ENCODE results near the gene WDR54.
"Not testable (repeated sequence)": the region's sequence is repeated elsewhere in the genome, so short reads cannot be mapped to it uniquely, and the experiment has no call there.

WDR54 gene

DNA sequence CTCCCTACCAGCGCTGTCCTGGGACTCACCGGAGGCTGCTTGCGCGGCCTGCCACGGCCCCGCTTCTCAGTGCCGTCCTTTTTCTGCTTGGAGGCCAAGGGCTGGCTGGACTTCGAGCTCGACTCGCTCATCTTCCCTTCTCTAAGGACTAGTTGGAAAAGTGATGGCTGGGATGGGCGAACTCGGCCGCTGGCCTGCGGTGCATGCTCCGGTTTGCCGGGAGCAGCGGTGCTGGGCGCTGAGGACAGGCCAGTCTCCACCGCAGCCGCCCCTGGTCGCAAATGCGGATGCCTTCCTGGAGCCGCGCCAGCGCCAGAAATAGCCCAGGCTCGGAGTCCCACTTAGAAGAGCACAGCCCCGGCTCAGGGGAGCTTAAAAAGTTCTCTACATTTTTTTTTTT lies 3.2 kb upstream of the WDR54 start:
- TF ChIP-seq, protein P1, sequence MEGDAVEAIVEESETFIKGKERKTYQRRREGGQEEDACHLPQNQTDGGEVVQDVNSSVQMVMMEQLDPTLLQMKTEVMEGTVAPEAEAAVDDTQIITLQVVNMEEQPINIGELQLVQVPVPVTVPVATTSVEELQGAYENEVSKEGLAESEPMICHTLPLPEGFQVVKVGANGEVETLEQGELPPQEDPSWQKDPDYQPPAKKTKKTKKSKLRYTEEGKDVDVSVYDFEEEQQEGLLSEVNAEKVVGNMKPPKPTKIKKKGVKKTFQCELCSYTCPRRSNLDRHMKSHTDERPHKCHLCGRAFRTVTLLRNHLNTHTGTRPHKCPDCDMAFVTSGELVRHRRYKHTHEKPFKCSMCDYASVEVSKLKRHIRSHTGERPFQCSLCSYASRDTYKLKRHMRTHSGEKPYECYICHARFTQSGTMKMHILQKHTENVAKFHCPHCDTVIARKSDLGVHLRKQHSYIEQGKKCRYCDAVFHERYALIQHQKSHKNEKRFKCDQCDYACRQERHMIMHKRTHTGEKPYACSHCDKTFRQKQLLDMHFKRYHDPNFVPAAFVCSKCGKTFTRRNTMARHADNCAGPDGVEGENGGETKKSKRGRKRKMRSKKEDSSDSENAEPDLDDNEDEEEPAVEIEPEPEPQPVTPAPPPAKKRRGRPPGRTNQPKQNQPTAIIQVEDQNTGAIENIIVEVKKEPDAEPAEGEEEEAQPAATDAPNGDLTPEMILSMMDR (IDR thresholded peaks at IDR 0.05; ENCODE audit: extremely low read depth, insufficient read depth, missing control alignments), result no peak

DNA sequence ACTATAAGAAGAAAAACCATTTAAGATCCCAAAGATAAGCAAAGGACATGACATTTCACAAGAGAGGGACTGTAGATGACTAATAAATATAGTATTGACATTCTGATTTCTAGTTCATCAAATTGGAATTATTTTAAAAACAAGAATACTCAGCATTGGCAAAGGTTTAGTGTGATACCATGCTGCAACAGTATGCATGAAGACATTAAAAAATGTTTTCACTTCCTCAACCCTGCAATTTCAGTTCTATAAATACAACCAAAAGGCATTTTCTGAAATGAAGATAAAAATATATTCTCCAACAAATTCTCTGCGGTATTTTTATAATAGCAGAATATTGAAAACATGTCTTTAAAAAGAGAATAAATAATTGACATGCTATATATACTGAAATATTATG lies 2.2 kb upstream of the WDR54 start:
- in situ Hi-C loops (cut with MboI; ENCODE audit: low pct_unique_long_range_greater_than_20kb, low sequenced_read_pairs, unreplicated experiment), result no loop called here
- DNase-seq (ENCODE audit: low spot score), result no peak
- TF ChIP-seq, protein P1 (IDR thresholded peaks at IDR 0.05; ENCODE audit: extremely low read depth, insufficient read depth, missing control alignments), result no peak

More for the DNA sequence above, 3.2 kb upstream of the WDR54 start:
- DNase-seq (ENCODE audit: low spot score), result no peak
- in situ Hi-C loops (cut with MboI; ENCODE audit: low pct_unique_long_range_greater_than_20kb, low sequenced_read_pairs, unreplicated experiment), result no loop called here

DNA sequence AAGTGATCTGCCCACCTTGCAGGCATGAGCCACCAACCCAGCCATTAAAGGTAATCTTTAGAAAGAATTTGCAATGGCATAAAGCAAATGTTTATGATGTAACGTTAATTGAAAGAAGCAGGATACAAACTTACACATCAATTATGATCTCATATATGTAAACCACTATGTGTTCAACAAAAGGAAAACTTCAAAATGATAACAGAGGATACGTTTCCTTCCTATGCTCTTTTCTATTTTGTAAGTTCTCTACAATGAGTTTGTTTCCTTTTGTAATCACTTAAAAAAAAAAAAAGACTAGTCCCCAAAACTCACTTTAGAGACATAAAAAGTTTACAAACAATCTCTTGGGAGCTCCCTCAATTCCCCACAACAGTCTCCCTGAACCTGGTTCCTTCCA lies 1.5 kb upstream of the WDR54 start:
- TF ChIP-seq, protein P1 (IDR thresholded peaks at IDR 0.05; ENCODE audit: extremely low read depth, insufficient read depth, missing control alignments), result no peak
- in situ Hi-C loops (cut with MboI; ENCODE audit: low pct_unique_long_range_greater_than_20kb, low sequenced_read_pairs, unreplicated experiment), result no loop called here
- no peak for DNase-seq (ENCODE audit: low spot score)

DNA sequence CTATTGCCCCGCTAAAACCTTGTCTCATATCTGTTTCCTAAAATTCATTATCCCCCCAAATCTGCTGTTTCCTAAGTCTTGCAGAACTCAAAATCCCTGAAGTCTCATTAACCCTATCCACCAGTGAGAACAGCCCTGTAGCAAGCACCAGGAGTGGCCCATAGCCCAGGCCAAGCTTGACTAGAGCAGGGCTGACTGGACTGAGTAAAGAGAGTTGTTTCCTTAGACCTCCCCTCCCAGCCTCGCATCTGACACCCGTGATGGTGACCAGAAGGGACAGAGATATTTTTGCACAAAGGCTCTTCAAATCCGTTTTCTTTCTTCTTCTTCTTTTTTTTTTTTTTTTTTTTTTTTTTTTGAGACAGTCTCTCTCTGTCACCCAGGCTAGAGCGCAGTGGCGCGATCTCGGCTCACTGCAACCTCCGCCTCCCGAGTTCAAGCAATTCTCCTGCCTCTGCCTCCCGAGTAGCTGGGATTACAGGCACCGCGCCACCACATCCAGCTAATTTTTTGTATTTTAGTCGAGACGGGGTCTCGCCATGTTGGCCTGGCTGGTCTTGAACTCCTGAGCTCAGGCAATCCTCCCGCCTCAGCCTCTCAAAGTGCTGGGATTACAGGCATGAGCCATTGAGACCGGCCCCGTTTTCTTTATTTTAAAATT lies 957 bp upstream of the WDR54 start:
- in situ Hi-C loops (cut with MboI; ENCODE audit: low pct_unique_long_range_greater_than_20kb, low sequenced_read_pairs, unreplicated experiment); DNase-seq (ENCODE audit: low spot score): not testable (repeated sequence)

DNA sequence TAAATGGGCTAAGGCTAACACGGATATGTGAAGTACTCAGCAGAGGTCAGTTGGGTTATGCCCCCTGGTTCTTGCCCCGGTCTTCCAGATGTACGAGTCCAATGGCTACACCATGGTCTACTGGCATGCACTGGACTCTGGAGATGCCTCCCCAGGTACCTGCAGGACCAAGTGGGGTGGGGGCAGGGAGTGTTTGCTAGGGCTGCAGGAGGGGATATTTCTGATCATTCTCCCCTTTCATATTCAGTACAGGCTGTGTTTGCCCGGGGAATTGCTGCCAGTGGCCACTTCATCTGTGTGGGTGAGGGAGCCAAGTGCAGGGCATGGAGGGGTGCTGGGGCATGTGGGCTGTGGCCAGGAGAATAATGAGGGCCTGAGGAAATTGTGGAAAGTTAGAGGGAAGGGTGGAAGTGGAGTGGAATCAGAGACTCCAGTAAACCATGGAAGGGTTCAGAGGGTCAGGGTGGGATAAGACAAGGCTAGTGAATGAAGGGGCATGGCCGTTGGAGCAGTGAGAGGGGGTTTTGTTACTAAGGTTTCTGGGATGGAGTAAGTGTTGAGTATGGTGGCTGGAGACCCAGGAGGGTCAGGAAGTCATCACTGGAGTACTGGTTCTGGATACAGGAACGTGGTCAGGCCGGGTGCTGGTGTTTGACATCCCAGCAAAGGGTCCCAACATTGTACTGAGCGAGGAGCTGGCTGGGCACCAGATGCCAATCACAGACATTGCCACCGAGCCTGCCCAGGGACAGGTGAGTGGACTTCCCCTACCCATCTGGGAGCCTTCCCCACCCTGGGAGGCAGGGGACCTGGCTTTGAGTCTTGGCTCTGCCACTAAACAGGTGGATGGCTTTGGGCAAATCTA lies 1.9 kb downstream of the WDR54 start:
- TF ChIP-seq, protein P1 (IDR thresholded peaks at IDR 0.05; ENCODE audit: extremely low read depth, insufficient read depth, missing control alignments), result no peak
- DNase-seq (ENCODE audit: low spot score), result no peak
- in situ Hi-C loops (cut with MboI; ENCODE audit: low pct_unique_long_range_greater_than_20kb, low sequenced_read_pairs, unreplicated experiment), result no loop called here

DNA sequence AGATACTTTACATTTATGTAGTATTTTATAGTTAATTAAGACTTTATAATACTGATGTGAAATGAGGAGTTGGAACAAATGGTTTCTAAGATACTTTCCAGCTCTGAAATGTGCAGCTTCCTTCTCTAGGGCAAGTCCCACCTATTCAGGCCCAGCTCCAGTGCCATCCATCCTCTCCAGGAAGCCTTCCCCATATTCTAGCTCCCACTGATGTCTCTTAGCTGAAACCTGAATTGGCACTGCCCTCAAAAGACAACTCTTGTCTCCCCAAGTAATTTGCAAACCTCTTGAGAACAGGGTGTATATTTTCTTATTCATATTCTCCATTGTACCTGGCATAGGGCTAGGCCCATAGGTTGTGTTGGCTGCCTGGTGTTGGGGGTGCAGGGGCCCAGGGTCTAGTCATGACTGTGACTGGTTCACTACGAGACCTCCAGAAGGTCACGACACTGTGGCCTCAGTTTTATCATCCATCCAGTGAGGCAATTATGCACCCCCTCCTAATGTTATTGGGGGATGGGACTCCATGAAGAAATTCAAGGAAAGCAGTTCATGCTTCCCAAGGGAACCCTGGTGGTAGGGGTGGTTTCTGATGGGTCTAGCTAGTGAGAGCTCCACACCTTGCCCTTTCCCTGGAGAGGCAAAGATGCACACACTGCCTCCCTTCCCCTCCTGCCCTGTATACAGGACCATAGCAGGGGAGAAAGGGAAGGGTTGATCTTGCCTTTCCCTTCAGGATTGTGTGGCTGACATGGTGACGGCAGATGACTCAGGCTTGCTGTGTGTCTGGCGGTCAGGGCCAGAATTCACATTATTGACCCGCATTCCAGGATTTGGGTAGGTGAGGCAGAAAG lies 2.8 kb downstream of the WDR54 start:
- TF ChIP-seq, protein P1 (IDR thresholded peaks at IDR 0.05; ENCODE audit: extremely low read depth, insufficient read depth, missing control alignments), result no peak
- DNase-seq (ENCODE audit: low spot score), result no peak
- in situ Hi-C loops (cut with MboI; ENCODE audit: low pct_unique_long_range_greater_than_20kb, low sequenced_read_pairs, unreplicated experiment), result no loop called here
